Fibroblast of lung (primary cell): ENCODE data around the gene MDFI. TPM values are rescaled to one million over a fixed set of nuclear protein-coding genes. Genes with fewer than 3 reads are reported as not detected.

Experiments
- DNase-seq, 2 donors: peaks; one replicate each; pipeline versions ENCODE4 v3.0.0 to v3.0.0-alpha.2; 2010; ENCODE audit warnings: low read depth in 2 of 2
- H2AFZ ChIP-seq: 2 replicates; pipeline ENCODE4 v1.5.1; 2012; ENCODE audit warnings: low read length, control low read depth, inconsistent platforms
- H3K27ac ChIP-seq: 2 replicates; pipeline ENCODE4 v1.5.1; 2011; ENCODE audit warnings: low read length, control low read depth; ENCODE audit not compliant: insufficient read depth
- H3K27me3 ChIP-seq: 2 replicates; pipeline ENCODE4 v1.5.1; 2011; ENCODE audit warnings: mild to moderate bottlenecking, low read length; ENCODE audit not compliant: control insufficient read depth, insufficient read depth
- H3K36me3 ChIP-seq: 2 replicates; pipeline ENCODE4 v1.5.1; 2011; ENCODE audit warnings: low read length; ENCODE audit not compliant: control insufficient read depth, insufficient read depth
- H3K4me1 ChIP-seq: 2 replicates; pipeline ENCODE4 v1.5.1; 2011; ENCODE audit warnings: low read length; ENCODE audit not compliant: control insufficient read depth, insufficient read depth; ENCODE audit errors: extremely low read depth
- H3K4me2 ChIP-seq: 2 replicates; pipeline ENCODE4 v1.5.1; 2011; ENCODE audit warnings: low read length, control low read depth; ENCODE audit not compliant: insufficient read depth; ENCODE audit errors: extremely low read depth
- H3K4me3 ChIP-seq, 4 experiments: fragments of 200-600 bp in 1 of 4; sonication (generic) in 1 of 4; replicated peaks in 1 of 4; 2 replicates each; pipeline ENCODE4 v1.5.1; 2011 to 2016; ENCODE audit warnings: low read length in 4 of 4, low read depth in 3 of 4, mild to moderate bottlenecking in 3 of 4, control low read depth in 2 of 4, inconsistent platforms in 1 of 4, mixed read lengths in 1 of 4; ENCODE audit not compliant: insufficient read depth in 1 of 4; ENCODE audit errors: control extremely low read depth in 1 of 4
- H3K79me2 ChIP-seq: 2 replicates; pipeline ENCODE4 v1.5.1; 2012; ENCODE audit warnings: mild to moderate bottlenecking, low read length, inconsistent platforms; ENCODE audit not compliant: control insufficient read depth, insufficient read depth
- H3K9ac ChIP-seq: 2 replicates; pipeline ENCODE4 v1.5.1; 2011; ENCODE audit warnings: mild to moderate bottlenecking, low read length, control low read depth; ENCODE audit not compliant: insufficient read depth
- H3K9me3 ChIP-seq: 2 replicates; pipeline ENCODE4 v1.5.1; 2012; ENCODE audit warnings: low read depth, low read length; ENCODE audit not compliant: control insufficient read depth, insufficient read depth
- H4K20me1 ChIP-seq: 2 replicates; pipeline ENCODE4 v1.5.1; 2011; ENCODE audit warnings: low read length; ENCODE audit not compliant: control insufficient read depth, insufficient read depth; ENCODE audit errors: extremely low read depth
- CTCF ChIP-seq, 2 donors: IDR thresholded peaks in 1 of 2; conservative IDR thresholded peaks in 1 of 2; 1 replicate in 1 of 2; 2 replicates in 1 of 2; pipeline ENCODE4 v1.5.1; 2011 to 2012; ENCODE audit warnings: low read length in 2 of 2, control low read depth in 1 of 2, inconsistent platforms in 1 of 2, low read depth in 1 of 2, mild to moderate bottlenecking in 1 of 2
- EZH2 ChIP-seq: IDR thresholded peaks from 2 replicates; pipeline ENCODE4 v1.5.1; 2012; ENCODE audit warnings: low read length, control low read depth, mild to moderate bottlenecking; ENCODE audit errors: missing control alignments
- polyA plus RNA-seq, 2 donors: library from polyadenylated mRNA; depleted of rRNA in 1 of 2; stranded (reverse) in 1 of 2; unstranded in 1 of 2; fragments of >200 nt; gene quantifications; 2 replicates each; pipeline ENCODE4 v1.2.1, GENCODE V29; 2011 to 2012; ENCODE audit warnings: missing spikeins in 1 of 2
- total RNA-seq: library from RNA; depleted of rRNA; stranded (reverse); fragments of >200 nt; gene quantifications from 2 replicates; pipeline ENCODE4 v1.2.1, GENCODE V29; 2014

The MDFI gene
- total and polyA plus RNA-seq, 2 donors (not counting 1 experiment from before 2014, with no cell fraction given): 0.17 TPM; not detected in 1

DNA sequence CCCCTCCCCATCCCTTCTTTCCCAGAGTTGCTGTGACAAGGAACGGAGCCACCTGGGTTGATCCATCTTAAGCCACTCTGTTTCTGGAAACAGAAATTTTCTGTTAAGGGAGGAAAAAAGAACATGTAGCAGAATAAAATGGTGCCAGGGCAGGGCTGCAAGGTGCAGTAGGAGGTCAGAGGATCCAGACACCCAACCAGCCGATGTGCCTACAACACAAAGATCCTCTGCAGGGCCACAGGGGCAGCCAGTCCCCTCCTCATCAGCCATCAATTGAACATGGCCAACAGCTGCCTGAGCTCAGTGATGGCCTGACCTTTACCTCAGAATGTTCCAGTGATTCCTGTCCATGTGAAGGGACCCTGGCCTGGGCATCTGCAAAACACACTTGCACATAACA, 11.9 kb downstream of the MDFI start:
- Histone ChIP-seq H2AFZ (no peak overlapping the region), H3K36me3 (no peaks in the 10 kb centered on the region), H3K4me1 (no peaks in the 10 kb centered on the region), H3K9ac (no peak overlapping the region), H3K9me3 (no peaks in the 10 kb centered on the region), H3K79me2 (no peaks in the 10 kb centered on the region), H4K20me1 (no peaks in the 10 kb centered on the region), H3K4me3 (no peak overlapping the region), H3K4me2 (no peak overlapping the region), H3K27ac (no peak overlapping the region), H3K27me3 (peaks cover 7% of the 10 kb centered on the region)
- DNase-seq: no peak
- TF ChIP-seq EZH2 (no peak), CTCF (conservative IDR thresholded peaks at IDR 0.05 in 1 of 2, IDR thresholded peaks at IDR 0.05 in 1 of 2; ENCODE audit: low read depth in 1 of 2, low read length in 2 of 2) (no peak)

DNA sequence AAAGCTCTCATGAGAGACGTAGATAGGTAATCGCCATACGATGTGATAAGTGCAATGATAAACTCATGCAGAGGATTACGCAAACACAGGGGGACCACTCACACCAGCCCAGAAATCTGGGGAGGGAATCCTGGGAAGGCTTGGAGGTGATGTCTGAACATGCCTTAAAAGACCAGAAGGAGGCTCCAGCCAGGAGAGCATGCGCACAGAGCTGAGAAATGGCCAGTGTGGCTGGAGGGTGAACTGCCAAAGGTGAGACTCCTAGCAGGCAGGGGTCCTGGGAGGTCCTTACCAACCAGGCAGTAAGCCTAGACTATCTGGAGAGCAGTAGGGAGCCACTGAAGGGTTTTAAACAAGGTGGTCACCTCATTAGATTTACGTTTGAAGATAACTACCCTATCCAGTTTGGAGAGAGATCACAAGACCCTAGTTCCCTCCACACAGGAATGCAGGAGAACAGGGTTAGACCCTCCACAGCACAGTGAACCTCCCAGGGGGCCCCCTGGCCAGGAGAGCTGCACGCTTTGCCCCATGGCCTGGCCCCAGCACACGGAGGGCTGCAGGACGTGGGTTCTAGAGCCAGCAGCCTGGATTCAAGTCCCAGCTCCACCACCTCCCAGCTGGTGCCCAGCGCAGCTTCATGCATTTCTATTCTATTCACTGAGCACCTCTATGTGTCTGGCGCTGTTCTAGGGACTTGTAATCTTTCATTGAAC, 13.1 kb downstream of the MDFI start:
- H4K20me1 ChIP-seq: no peaks in the 10 kb centered on the region
- no peaks in the 10 kb centered on the region for H3K27me3 ChIP-seq
- no peaks in the 10 kb centered on the region for H3K36me3 ChIP-seq
- H3K79me2 ChIP-seq: no peaks in the 10 kb centered on the region
- no peak overlapping the region for H3K9ac ChIP-seq
- H3K4me1 ChIP-seq: no peaks in the 10 kb centered on the region
- no peak overlapping the region for H3K4me2 ChIP-seq
- no peak for DNase-seq
- no peak overlapping the region for H2AFZ ChIP-seq
- H3K9me3 ChIP-seq: no peaks in the 10 kb centered on the region
- no peak for TF ChIP-seq CTCF (conservative IDR thresholded peaks at IDR 0.05 in 1 of 2, IDR thresholded peaks at IDR 0.05 in 1 of 2; ENCODE audit: low read depth in 1 of 2, low read length in 2 of 2)
- no peak for TF ChIP-seq EZH2
- H3K27ac ChIP-seq: no peak overlapping the region
- no peak overlapping the region for H3K4me3 ChIP-seq

DNA sequence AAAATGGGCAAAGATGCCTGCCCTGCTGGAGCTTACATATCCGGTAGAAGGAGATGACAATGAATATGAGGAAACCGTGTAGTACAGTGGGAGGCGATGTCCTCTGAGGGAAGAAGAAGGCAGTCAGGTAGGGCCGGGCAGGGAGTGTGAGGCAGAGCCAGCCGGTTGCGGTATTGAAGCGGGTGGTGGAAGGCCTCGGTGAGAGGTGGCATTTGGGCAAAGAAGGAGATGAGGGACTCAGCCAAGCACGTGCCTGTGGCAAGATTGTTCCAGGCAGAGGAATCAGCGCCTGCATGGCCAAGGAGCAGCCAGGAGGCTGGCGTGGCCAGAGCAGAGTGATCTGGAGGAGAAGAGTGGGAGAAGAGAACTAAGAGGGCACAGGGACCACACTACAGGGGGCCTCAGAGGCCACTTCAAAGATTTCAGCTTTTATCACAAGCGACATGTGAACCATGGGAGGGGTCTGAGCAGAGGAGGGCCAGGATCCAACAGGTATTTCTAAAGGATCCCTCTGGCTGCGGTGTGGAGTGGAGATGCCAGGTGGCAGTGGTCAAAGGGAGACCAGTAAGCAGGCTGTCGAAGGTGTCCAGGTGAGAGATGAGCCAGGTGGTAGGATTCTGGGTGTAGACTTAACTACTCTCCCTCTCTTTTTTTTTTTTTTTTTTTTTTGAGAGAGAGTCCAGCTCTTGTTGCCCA, 13.8 kb downstream of the MDFI start:
- no peak overlapping the region for H3K27ac ChIP-seq
- no peak overlapping the region for H2AFZ ChIP-seq
- no peak for DNase-seq
- no peaks in the 10 kb centered on the region for H3K27me3 ChIP-seq
- H4K20me1 ChIP-seq: no peaks in the 10 kb centered on the region
- no peak for TF ChIP-seq CTCF (conservative IDR thresholded peaks at IDR 0.05 in 1 of 2, IDR thresholded peaks at IDR 0.05 in 1 of 2; ENCODE audit: low read depth in 1 of 2, low read length in 2 of 2)
- no peak for TF ChIP-seq EZH2
- H3K9me3 ChIP-seq: no peaks in the 10 kb centered on the region
- H3K4me3 ChIP-seq: no peak overlapping the region
- H3K9ac ChIP-seq: no peak overlapping the region
- no peaks in the 10 kb centered on the region for H3K36me3 ChIP-seq
- no peaks in the 10 kb centered on the region for H3K4me1 ChIP-seq
- no peak overlapping the region for H3K4me2 ChIP-seq
- H3K79me2 ChIP-seq: no peaks in the 10 kb centered on the region
